ENCODE measurements around the gene GOLGA1. TPM values are rescaled to one million over a fixed set of nuclear protein-coding genes. Genes with fewer than 3 reads are reported as not detected.
"Not testable (repeated sequence)": the region's sequence is repeated elsewhere in the genome, so short reads cannot be mapped to it uniquely, and the experiment has no call there.

GOLGA1 gene
- total RNA-seq, 1 donor from 2014 or later = 11.5 TPM

DNA sequence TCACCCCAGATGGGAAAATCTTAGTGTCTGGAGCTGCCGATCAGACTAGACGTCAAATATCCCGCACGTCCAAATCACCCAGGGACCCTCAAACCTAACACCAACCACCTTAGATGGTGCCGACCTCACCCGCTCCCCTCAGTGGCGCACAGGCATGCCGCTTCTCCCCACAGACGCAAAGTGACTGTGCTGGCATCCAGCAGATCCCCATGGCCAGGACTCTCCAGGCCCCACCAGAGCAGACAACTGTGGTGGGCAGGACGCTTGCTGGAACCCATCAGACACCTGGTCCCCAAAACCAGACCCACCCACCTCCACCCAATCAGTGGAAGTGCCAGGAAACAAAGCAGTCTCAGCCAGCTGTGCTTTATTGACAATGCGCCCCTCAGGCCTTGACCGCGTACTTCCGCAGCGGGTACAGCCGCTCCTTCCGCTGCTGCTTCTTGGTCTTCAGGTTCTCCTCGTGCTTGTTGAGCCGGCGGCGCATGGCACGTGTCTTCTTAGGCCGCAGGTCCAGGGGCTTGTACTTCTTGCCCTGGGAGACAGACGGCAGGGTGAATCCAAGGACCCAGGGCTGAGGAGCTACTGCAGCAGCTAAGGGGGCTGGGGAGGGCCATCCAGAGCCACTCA is 83.2 kb downstream of the GOLGA1 start:
- no peak for DNase-seq

DNA sequence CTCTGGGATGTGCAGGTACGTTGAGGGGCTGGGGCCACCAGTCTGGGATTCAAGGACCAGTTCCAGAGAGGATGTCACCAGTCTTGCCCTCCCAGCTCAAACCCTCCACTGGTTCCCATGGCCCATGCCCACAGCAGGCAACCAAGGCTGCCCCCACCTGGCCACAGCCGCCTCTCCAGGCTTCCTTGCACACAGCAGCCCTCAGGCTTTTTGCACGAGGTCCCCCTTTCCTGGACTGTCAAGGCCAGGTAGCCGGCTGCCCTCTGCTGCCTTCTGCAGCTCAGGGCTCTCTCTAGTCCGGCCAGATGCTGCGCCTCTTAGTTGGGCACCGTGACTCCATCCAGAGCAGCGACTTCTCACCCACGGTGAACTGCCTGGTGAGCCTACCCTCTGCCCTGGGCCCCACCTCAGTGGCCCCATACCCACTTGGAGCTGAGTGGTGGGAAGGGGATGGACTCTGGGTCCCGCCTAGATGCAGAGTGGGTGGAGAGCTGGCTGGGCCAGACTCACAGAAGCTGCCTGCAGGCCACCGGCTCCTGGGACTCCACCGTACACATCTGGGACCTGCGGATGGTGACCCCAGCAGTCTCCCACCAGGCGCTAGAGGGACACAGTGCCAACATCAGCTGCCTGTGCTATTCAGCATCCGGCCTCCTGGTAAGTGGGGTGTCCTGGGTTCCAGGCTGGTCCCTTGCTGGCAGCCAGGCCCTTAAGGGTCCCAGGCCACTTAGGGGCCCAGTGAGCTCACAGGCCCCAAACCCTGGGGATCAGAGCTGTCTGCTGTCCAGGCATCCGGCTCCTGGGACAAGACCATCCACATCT is 84.7 kb downstream of the GOLGA1 start:
- DNase-seq = no peak

DNA sequence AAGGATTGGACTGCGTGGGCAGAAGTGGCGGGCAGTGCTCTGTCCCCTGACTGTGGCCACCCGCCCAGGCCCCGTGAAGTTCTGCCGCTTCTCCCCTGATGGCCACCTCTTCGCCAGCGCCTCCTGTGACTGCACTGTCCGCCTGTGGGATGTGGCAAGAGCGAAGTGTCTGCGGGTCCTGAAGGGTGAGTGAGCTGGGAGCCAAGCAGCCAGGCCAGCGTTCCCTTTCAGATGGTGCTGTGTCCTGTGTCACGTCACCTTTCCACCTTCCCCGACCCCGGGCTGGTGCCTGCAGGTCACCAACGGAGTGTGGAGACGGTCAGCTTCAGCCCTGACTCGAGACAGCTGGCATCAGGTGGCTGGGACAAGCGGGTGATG is 85.3 kb downstream of the GOLGA1 start:
- DNase-seq = no peak

DNA sequence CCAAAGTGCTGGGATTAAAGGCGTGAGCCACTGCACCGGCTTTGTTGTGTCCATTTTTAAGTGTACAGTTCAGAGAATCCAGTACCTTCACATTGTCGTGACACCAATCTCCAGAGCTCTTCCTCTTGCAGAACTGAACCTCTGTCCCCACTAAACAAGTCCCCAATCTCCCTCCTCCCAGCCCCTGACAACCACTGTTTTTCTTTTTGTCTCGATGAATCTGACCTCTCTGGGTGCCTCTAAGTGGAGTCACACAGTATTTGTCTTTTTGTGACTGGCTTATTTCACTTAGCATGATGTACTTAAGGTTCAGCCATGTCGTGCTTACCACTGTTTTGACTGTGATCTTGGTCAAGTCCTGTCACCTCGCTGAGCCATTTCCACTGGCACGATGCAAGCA is 86.1 kb downstream of the GOLGA1 start:
- no peak for DNase-seq

DNA sequence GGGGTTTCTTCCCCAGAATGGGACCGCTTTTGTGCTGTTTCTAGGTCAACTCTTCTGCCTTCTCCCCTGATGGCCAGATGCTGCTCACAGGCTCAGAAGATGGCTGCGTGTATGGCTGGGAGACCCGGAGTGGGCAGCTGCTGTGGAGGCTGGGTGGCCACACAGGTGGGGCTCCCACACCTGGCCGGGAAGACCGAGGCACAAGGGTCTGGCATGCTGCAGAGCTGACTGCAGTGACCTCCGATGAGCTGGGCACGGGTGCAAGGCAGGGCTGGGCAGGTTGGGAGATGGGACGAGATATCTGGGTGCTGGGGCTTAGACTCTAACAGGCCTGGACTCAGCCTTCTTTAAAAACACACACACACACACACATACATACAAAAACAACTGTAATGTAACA is 86.7 kb downstream of the GOLGA1 start:
- DNase-seq = no peak

DNA sequence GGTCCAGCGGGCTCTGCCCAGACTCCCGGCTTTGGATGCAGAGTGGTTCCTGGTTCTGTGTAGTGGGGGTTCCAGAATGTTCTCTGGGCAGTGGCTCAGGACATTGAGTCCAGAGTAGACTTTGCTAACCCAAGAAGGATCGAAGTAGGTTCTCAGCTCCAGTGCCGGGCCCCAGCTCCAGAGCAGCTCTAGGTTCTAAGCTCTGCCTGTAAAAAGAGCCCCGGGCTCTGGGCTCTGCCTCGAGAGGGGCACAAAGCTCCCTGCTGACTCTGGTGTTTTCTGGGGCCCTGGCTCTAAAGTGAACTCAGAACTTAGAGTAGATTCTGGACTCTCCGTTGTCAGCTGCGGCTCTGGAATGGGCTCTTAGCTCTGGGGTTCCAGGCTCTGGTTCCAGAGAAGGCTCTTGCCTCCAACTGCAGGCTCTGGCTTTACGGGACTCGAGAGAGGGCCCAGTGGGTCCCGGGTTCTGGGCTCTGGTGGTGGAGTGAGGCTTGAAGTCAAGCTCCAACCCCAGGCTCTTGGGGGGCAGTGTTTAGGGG is 87.2 kb downstream of the GOLGA1 start:
- DNase-seq = no peak

DNA sequence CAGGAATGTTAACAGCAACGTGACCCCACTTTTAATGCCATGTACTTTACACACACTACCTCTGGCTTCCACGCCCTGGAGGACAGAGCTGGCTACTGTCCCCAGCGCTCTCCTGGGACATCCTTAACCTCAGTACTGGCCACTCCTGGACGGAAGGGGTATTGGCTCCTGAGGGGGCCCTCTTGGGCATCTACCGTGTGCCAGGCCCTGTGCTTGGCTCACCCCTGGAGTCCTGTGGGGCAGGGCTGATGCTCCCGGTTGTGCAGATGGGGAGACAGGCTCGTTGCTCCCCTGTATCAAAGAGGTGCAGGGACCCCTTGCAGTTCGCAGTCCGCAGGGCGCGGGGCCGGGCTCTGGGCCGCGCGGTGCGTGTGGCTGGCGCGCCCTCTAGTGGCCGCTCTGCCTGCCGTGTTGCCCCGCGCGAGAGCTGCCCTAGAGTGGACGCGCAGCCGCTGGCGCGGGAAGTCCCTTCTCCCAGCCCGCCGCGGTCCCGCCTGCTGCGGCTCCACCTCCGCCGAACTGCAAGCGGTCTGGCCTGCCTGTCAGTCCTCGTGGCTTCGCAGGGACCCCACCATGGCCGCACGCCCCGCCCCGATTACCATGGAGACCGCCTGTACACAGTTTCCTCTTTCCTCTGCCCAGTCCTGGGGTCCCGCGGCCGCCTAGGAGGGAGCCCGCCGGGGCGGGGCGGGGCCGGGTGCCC is 87.9 kb downstream of the GOLGA1 start, which contains the start of gene WDR38:
TSS of gene WDR38 (plus strand) at position 632 of the 703 bp plus-strand sequence. CDS start 72 bp downstream, outside the sequence.
- DNase-seq = peak; percentile 54

DNA sequence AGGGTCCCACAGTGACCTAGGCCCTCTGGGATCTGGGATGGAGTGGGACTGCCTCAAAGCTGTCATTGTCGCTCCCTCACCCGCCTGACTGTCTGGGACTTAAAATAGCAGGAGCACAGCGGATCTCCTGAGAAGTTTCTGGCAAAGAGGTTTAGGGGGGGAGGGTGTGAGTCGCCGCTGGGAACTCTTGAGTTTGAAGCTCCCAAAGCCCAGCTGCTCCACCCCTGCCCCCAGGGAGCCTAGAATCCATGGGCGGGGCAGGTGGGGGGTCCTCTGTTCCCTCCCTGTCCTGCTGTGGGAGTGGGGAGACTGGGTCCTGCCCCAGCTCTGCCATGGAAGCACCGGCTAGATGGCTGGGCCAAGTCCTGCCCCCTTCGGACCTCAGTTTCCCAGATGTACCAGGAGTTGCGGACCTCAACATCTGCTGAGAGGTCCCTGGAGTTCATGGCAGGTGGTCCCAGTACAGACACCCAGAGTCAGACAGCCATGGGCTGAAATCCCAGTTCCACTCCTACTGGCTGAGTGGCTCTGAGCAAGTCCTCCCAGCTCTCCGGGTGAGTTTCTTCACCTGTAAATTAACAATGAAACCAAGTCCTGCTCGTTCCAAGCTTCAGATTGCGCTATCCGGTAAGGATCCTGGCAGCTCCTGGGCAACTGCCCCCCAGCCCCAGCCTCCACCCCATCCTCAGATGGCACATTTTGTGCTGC is 88.6 kb downstream of the GOLGA1 start:
- DNase-seq = no peak

DNA sequence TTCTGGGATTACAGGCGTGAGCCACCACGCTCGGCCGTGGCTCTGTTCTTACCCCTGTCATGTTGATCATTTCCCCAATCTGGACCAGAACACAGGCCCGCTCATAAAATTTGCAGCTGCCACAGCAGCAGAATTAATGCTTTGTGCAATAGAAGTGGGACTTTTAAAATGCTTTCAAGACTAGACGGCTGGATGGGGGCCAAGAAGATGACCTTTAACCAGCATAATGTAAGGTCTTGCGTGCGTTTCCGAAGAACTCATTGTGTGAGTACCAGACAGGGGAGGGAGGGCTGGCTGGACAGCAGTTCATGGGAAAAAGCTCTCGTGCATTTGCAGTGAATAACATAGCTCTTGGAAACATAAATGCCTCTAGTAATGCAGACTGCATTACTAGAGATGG is 91.1 kb downstream of the GOLGA1 start:
- no peak for DNase-seq

DNA sequence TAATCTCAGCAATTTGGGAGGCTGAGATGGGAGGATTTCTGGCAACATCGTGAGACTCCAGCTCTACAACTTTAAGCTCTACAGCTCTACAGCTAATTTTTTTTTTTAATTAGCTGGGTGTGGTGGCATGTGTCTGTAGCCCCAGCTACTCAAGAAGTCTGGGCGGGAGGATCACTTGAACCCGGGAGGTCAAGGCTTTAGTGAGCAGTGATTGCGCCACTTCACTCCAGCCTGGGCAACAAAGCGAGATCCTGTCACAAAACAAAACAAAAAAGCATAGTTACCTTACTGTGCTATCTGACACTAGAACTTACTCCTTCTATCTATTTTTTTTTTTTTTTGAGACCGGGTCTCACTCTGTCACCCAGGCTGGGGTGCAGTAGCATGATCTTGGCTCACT is 93.9 kb downstream of the GOLGA1 start:
- DNase-seq = no peak

DNA sequence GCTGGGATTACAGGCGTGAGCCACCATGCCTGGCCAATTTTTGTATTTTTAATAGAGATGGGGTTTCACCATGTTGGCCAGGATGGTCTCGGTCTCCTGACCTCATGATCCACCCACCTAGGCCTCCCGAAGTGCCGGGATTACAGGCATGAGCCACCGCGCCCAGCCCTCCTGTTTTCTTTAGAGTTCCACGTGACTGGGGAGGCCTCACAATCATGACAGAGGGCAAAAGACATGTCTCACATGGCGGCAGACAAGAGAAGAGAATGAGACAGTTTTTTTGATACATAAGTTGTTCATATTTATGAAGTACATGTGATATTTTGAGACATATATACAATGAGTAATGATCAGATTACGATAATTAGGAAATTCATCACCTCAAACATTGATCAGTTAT is 94.4 kb downstream of the GOLGA1 start:
- not testable (repeated sequence) for DNase-seq

DNA sequence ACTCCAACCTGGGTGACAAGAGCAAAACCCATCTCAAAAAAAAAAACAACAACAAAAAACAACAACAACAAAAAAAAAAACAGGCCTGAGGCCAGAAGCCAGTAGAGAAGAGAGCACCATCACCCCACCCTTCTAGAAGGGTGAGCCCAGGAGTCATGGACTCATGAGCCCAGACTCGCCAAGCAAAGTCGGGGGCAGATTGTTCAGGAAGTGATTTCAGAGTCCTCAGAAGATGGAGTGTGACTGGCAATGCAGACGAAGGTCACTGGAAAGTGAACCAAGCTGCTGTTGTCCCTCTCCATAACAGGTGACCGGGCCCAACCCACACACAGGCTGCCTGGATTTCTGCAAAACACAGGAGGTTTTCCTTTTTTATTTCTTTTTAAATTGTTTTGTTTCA is 96.6 kb downstream of the GOLGA1 start:
- no peak for DNase-seq

DNA sequence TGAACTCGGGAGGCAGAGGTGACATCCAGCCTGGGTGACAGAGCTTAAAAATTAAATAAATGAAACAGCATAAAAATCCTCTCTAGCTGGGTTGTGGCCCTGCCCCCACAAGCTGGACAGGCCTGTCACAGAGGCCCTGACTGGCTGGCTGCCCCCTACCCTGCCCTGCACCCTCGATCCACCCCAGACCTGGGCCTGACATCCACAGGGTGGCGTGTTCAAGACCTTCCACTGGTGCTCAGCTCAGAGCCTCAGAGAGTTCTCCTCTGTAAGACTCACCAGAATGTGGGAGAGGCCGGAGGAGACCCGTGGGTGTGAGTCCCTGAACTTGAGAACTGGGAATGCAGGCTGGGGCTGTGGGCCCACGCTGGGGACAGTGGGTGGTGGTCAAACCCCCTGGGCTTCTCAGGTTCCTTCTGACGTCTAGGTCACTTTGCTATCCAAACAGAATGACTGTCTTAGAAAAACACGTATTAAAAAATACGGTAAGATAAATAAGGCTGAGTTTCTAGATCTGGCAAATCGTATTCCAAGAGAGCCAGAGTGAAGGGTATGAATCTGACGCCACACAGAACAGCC is 97.3 kb downstream of the GOLGA1 start:
- no peak for DNase-seq

DNA sequence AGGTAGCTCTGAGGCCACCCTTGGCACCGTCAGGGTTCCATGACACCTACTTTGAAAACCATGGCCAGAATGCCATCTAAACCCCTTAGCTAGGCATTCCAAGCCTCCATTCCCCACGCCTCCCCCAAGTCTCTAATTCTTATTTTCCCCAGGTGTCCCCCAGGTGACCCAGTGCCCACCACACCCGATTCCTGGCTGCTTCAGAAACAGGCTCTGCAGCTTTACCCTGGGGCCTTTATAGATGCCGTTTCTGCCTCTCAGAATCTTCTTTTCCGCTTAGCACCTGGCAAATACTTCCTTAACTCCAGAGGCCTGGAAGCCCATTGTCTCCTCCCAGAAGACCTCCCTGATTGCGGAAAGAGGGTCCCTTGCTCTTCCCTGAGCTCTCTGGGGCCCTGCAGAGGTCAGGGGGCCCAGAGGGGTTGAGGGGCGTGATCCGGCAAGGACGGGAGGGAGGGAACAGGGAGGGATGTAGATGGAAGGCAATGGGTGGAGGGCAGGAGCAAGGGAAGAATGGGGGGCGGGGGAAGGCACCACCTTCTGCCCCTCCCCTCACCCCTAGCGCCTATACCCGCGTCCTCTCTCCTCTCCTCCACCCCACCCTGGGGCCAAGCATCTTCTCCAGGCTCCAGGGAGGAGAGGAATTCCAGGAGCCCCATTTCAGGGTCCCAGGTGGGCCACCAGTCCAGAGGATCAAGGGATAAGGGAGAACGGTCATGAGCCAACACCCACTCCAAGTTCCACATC is 99.6 kb downstream of the GOLGA1 start:
- no peak for DNase-seq

DNA sequence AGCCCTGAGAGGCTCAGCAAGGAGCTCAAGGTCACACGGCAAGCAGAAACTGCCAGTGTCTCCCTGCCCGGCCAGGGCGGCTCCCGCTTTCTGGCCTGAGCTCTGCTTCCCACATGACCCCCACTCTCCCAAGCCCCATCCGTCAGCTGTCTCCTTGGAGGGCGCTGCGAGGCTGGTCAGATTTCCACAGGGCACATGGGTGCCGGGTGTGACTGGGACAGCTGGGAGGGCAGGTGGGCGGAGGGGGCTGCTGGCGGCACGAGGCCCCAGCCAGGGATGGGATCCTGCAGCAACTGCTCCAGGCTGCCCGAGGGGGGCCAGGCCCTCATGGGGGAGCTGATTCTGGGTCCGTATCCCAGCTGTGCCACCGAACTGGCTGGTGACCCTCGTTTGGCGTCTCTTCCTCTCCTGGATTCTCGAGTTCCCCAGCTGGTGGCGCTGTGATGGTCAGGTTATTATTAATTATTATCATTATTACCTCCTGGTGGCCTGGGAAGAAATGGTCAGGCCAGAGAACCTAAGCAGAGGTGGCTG is 100.5 kb downstream of the GOLGA1 start:
- DNase-seq = no peak

DNA sequence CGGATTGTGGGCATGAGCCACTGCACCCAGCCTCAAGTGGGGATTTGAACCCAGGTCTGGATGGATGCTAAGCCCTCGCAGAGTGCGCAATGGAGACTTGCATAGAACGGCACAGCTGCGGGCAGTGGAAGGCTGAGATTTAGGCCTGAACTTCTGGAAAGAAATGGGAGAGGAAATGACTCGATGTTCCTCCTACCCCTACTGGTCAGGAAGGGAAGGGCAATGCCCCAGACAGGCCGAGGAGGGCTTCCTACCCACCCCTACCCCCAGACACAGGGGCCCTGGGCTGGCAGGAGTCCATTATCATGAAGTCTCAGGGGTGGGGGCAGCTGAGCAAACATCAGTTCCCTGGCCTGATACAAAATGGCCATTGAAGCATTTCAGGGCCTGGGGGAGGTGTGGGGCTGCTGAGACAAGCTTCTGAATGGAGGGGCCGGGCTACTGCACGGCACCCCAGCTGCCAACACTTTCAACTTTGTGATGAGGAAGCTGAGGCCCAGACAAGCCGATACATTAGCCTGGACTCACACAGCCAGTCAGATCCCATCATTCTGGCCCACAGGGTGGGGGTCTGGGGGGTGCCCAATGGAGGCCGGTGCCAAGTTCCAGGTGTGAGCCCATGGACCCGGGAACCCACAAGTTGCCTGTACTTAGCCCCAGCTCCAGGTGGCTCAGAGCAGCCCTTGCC is 101.1 kb downstream of the GOLGA1 start:
- DNase-seq = no peak

DNA sequence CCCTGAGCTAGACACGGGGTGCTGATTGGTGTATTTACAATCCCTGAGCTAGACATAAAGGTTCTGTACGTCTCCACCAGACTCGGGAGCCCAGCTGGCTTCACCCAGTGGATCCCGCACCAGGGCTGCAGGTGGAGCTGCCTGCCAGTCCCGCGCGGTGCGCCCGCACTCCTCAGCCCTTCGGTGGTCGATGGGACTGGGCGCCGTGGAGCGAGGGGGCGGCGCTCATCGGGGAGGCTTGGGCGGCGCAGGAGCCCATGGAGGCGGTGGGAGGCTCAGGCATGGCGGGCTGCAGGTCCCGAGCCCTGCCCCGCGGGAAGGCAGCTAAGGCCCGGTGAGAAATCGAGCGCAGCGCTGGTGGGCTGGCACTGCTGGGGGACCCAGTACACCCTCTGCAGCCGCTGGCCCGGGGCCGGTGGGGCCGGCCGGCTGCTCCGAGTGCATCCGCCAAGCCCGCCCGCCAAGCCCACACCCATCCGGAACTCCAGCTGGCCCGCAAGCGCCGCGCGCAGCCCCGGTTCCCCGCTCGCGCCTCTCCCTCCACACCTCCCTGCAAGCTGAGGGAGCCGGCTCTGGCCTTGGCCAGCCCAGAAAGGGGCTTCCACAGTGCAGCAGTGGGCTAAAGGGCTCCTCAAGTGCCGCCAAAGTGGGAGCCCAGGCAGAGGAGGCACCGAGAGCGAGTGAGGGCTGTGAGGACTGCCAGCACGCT is 102.2 kb downstream of the GOLGA1 start:
- not testable (repeated sequence) for DNase-seq

DNA sequence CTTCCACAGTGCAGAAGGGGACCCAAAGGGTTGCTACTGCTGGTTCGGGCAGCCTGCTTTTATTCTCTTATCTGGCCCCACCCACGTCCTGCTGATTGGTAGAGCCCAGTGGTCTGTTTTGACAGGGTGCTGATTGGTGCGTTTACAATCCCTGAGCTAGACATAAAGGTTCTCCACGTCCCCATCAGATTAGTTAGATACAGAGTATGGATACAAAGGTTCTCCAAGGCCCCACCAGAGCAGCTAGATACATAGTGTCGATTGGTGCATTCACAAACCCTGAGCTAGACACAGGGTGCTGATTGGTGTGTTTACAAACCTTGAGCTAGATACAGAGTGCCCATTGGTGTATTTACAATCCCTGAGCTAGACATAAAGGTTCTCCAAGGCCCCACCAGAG is 102.8 kb downstream of the GOLGA1 start:
- not testable (repeated sequence) for DNase-seq

DNA sequence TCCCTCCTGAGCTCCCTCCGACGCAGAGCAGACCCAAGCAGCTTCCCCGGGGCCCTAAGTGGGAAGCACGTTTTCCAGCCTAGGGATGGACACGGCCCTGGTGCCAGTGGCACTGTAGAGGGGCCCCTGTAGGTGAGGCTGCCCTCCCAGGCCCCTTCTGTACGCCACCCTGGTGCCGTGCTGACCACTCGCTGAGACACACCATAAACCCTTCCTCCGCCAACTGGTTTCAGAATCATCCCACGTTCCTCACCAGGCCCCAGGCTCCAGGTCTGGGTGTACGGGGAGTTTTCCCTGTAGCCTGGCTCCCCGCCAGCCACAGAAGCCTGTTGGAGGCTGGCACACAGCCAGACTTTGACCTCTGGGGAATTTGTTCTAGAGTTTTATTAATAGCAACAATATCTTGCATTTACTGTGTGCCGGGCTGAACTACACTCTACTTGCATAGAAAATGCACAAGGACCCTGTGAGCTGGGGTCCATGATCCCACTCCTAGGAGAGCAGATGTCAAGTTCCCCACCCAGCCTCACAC is 105.8 kb downstream of the GOLGA1 start:
- no peak for DNase-seq

Measured in occipital lobe (tissue), 2 donors.